ENCODE data around the gene STK39. TPM values are rescaled to one million over a fixed set of nuclear protein-coding genes. Genes with fewer than 3 reads are reported as not detected.

Gene STK39
- total RNA-seq, 4 donors from 2014 or later = 8.9 to 28.3 (median 14.5) TPM

GRCh38 chr2:167961536-167962048, 285.8 kb downstream of the STK39 start:
- DNase-seq (ENCODE audit: low spot score in 2 of 2) = no peak
- WGBS, 2 donors = 88 to 95% methylated on average over 3 of the region's 3 CpGs
- H3K4me3 ChIP-seq (ENCODE audit: low read depth, poor library complexity, severe bottlenecking) = no peak overlapping the region
- intact Hi-C loops (cut with DNase I; ENCODE audit: low total_unique reads) = no loop called here
- TF ChIP-seq CTCF (IDR thresholded peaks at IDR 0.05) (no peak), POLR2A (IDR thresholded peaks at IDR 0.05) (no peak)

- no peak overlapping the region for H3K4me3 ChIP-seq (ENCODE audit: low read depth, poor library complexity, severe bottlenecking)
- TF ChIP-seq CTCF (IDR thresholded peaks at IDR 0.05) = no peak
- TF ChIP-seq POLR2A (IDR thresholded peaks at IDR 0.05) = no peak
- WGBS, 2 donors = 78 to 81% methylated on average over 9 of the region's 9 CpGs
- no peak for DNase-seq (ENCODE audit: low spot score in 2 of 2)
- intact Hi-C loops (cut with DNase I; ENCODE audit: low total_unique reads) = no loop called here
These were observed 287.2 kb downstream of the STK39 start for GRCh38 chr2:167960089-167960747.

GRCh38 chr2:167957662-167958061, 289.7 kb downstream of the STK39 start:
- no peak for TF ChIP-seq POLR2A (IDR thresholded peaks at IDR 0.05)
- no peak for TF ChIP-seq CTCF (IDR thresholded peaks at IDR 0.05)
- DNase-seq (ENCODE audit: low spot score in 2 of 2) = no peak
- no peak overlapping the region for H3K4me3 ChIP-seq (ENCODE audit: low read depth, poor library complexity, severe bottlenecking)
- WGBS, 2 donors = 90 to 95% methylated on average over 2 of the region's 2 CpGs
- intact Hi-C loops (cut with DNase I; ENCODE audit: low total_unique reads) = no loop called here

- no peak for TF ChIP-seq POLR2A (IDR thresholded peaks at IDR 0.05)
- TF ChIP-seq CTCF (IDR thresholded peaks at IDR 0.05) = no peak
- 89% methylated on average over 6 of the region's 6 CpGs for WGBS, 2 donors
These were observed 292.0 kb downstream of the STK39 start for GRCh38 chr2:167955264-167955906.

GRCh38 chr2:167954495-167954894, 292.9 kb downstream of the STK39 start:
- DNase-seq (ENCODE audit: low spot score in 2 of 2) = no peak
- no peak for TF ChIP-seq POLR2A (IDR thresholded peaks at IDR 0.05)
- no peak for TF ChIP-seq CTCF (IDR thresholded peaks at IDR 0.05)
- intact Hi-C loops (cut with DNase I; ENCODE audit: low total_unique reads) = no loop called here
- no peak overlapping the region for H3K4me3 ChIP-seq (ENCODE audit: low read depth, poor library complexity, severe bottlenecking)
- WGBS, 2 donors = 37 to 42% methylated on average over 2 of the region's 2 CpGs

More at GRCh38 chr2:167955264-167955906, 292.0 kb downstream of the STK39 start:
- no peak for DNase-seq (ENCODE audit: low spot score in 2 of 2)
- no peak overlapping the region for H3K4me3 ChIP-seq (ENCODE audit: low read depth, poor library complexity, severe bottlenecking)
- intact Hi-C loops (cut with DNase I; ENCODE audit: low total_unique reads) = no loop called here

Measured in lower leg skin (tissue), 4 donors.